Measurements from ENCODE around the gene UQCR11. TPM values are rescaled to one million over a fixed set of nuclear protein-coding genes. Genes with fewer than 3 reads are reported as not detected.

Gene UQCR11
- total and polyA plus RNA-seq, 12 donors, result 47.1 to 336 (median 166) TPM

DNA sequence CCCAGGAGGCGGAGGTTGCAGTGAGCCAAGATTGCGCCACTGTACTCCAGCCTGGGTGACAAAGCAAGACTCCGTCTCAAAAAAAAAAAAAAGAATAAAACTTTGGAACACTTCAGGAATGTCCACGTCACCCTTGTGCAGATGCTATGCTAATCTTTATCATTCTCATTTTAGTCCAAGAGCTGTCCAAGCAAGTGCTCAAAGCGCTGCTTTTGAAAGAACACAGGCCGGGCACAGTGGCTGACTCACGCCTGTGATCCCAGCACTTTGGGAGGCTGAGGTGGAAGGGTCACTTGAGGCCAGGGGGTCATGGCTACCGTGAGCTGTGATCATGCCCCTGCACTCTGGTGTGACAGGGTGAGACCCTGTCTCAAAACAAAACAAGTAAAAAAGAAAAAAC, 11.1 kb upstream of the UQCR11 start:
- peaks cover 0 to 42% of the 10 kb centered on the region in 2 donors for H3K36me3 ChIP-seq (replicated peaks in 1 of 2)
- DNase-seq, result peak in 5 of 7 donors; percentile 69 to 87 (median 77)
- 52 to 68% (median 58%) methylated on average over 8 of the region's 8 CpGs for WGBS, 4 donors
- TF ChIP-seq POLR2A (IDR thresholded peaks at IDR 0.05), result peak in 1 of 2 donors; percentile 29
- TF ChIP-seq CTCF (IDR thresholded peaks at IDR 0.05), result no peak
- H3K9me3 ChIP-seq (replicated peaks in 1 of 3), result no peaks in the 10 kb centered on the region
- H3K27me3 ChIP-seq, result no peaks in the 10 kb centered on the region
- H3K4me1 ChIP-seq (replicated peaks in 1 of 2), result no peaks in the 10 kb centered on the region
- intact Hi-C loops (cut with DNase I), result no loop called here
- H3K27ac ChIP-seq, result peak overlapping the region in 3 of 5 donors; percentile 9 to 45 (median 37)
- H3K4me3 ChIP-seq, result no peak overlapping the region

DNA sequence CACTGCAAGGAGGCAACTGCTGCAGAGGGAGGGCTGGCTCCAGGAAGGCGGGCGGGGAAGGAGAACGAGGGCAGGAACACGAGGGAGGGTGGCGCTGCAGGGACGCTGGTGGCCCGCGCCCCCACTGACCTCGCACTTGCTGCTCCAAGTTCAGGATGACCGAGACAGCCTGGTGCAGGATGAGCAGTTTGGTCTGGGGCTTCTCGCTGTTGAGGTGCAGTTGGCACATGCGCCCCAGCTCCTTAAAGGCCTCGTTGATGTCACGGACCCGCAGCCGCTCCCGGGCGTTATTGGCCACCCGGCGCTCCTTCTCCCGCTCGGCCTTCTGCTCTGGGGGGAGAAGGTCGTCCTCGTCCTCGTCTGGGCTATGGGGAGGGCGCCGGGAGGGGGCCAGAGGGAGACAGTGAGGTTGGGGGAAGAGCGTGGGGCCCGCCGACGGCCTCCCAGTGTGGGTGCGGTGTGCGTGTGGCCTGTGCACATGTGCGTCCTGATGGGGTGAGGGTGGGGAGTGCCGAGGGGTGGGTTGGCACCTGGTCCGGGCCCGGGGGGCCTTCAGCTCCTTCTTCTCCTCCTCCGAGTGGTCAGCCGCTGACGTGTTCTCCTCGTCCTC, 10.0 kb upstream of the UQCR11 start:
- TF ChIP-seq CTCF (IDR thresholded peaks at IDR 0.05) (no peak), POLR2A (IDR thresholded peaks at IDR 0.05) (no peak)
- WGBS, 4 donors, result 93 to 95% (median 94%) methylated on average over 36 to 41 of the region's 41 CpGs
- DNase-seq, result no peak
- no peaks in the 10 kb centered on the region for H3K27me3 ChIP-seq
- H3K4me3 ChIP-seq, result no peak overlapping the region
- no peaks in the 10 kb centered on the region for H3K9me3 ChIP-seq (replicated peaks in 1 of 3)
- no peaks in the 10 kb centered on the region for H3K4me1 ChIP-seq (replicated peaks in 1 of 2)
- intact Hi-C loops (cut with DNase I), result no loop called here
- peaks cover 0 to 47% of the 10 kb centered on the region in 2 donors for H3K36me3 ChIP-seq (replicated peaks in 1 of 2)
- H3K27ac ChIP-seq, result no peak overlapping the region

- intact Hi-C loops (cut with DNase I), result no loop called here
Observed at GRCh38 chr19:1613808-1614570, 8.7 kb upstream of the UQCR11 start.

More at GRCh38 chr19:1613808-1614570, 8.7 kb upstream of the UQCR11 start:
- Histone ChIP-seq H3K9me3 (replicated peaks in 1 of 3) (no peaks in the 10 kb centered on the region), H3K4me1 (replicated peaks in 1 of 2) (no peaks in the 10 kb centered on the region), H3K4me3 (no peak overlapping the region), H3K27ac (no peak overlapping the region), H3K36me3 (replicated peaks in 1 of 2) (peaks cover 0 to 43% of the 10 kb centered on the region in 2 donors), H3K27me3 (no peaks in the 10 kb centered on the region)
- no peak for DNase-seq
- no peak for TF ChIP-seq POLR2A (IDR thresholded peaks at IDR 0.05)
- TF ChIP-seq CTCF (IDR thresholded peaks at IDR 0.05), result no peak
- WGBS, 4 donors, result 90 to 94% (median 93%) methylated on average over 22 to 32 of the region's 32 CpGs
